ENCODE measurements around the gene C11orf97. TPM values are rescaled to one million over a fixed set of nuclear protein-coding genes. Genes with fewer than 3 reads are reported as not detected.

The C11orf97 gene
- total and polyA plus RNA-seq, 2 experiments from 2014 or later, result not detected

- H3K27ac Mint-ChIP-seq, result no peak overlapping the region
- no peak for TF ChIP-seq CREB1 (CRISPR knock-in tag; IDR thresholded peaks at IDR 0.05; ENCODE audit: low read depth)
- no peak for TF ChIP-seq REST (IDR thresholded peaks at IDR 0.05; ENCODE audit: unreplicated experiment)
- TF ChIP-seq EZH2 (IDR thresholded peaks at IDR 0.05; ENCODE audit: low read depth, unreplicated experiment), result no peak
- TF ChIP-seq ZNF114 (CRISPR knock-in tag; IDR thresholded peaks at IDR 0.05), result no peak
- TF ChIP-seq ZNF331 (CRISPR knock-in tag; IDR thresholded peaks at IDR 0.05; ENCODE audit: low read depth), result no peak
- TF ChIP-seq EZH2phosphoT487 (IDR thresholded peaks at IDR 0.05; ENCODE audit: unreplicated experiment), result no peak
- TF ChIP-seq, protein P1, sequence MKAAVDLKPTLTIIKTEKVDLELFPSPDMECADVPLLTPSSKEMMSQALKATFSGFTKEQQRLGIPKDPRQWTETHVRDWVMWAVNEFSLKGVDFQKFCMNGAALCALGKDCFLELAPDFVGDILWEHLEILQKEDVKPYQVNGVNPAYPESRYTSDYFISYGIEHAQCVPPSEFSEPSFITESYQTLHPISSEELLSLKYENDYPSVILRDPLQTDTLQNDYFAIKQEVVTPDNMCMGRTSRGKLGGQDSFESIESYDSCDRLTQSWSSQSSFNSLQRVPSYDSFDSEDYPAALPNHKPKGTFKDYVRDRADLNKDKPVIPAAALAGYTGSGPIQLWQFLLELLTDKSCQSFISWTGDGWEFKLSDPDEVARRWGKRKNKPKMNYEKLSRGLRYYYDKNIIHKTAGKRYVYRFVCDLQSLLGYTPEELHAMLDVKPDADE (IDR thresholded peaks at IDR 0.05), result no peak
- TF ChIP-seq JUNB (IDR thresholded peaks at IDR 0.05; ENCODE audit: unreplicated experiment), result no peak
- no peak for TF ChIP-seq STAT1 (IDR thresholded peaks at IDR 0.05; ENCODE audit: unreplicated experiment)
- TF ChIP-seq CTCF (conservative IDR thresholded peaks at IDR 0.05; ENCODE audit: low read depth in 2 of 2), result no peak
- no peak for TF ChIP-seq NANOG (IDR thresholded peaks at IDR 0.05; ENCODE audit: borderline replicate concordance)
- no peak for TF ChIP-seq ZNF462 (CRISPR knock-in tag; IDR thresholded peaks at IDR 0.05)
- no peak for TF ChIP-seq POLR2AphosphoS5 (IDR thresholded peaks at IDR 0.05; ENCODE audit: low read depth)
- Histone ChIP-seq H3K4me2 (no peak overlapping the region), H3K9me2 (ENCODE audit: insufficient read depth) (no peaks in the 10 kb centered on the region), H3K36me3 (ENCODE audit: insufficient read depth) (no peaks in the 10 kb centered on the region), H3K79me2 (replicated peaks; ENCODE audit: insufficient read depth) (no peaks in the 10 kb centered on the region), H3F3A (replicated peaks; ENCODE audit: low read depth) (no peaks in the 10 kb centered on the region), H3K4me1 (ENCODE audit: insufficient read depth) (no peaks in the 10 kb centered on the region), H3K4me3 (no peak overlapping the region), H2AFZ (no peak overlapping the region), H3K27me3 (ENCODE audit: insufficient read depth) (no peaks in the 10 kb centered on the region), H4K20me1 (replicated peaks; ENCODE audit: insufficient read depth) (no peaks in the 10 kb centered on the region; the same call in 1 of the 2 replicates), H3K27ac (ENCODE audit: low read depth) (no peak overlapping the region)
- H3K9me3 Mint-ChIP-seq, result no peaks in the 10 kb centered on the region
- no peaks in the 10 kb centered on the region for H3K4me1 Mint-ChIP-seq
- H3K4me3 Mint-ChIP-seq, result no peak overlapping the region
- no peak for ATAC-seq
- DNase-seq (ENCODE audit: low spot score), result no peak
- no peaks in the 10 kb centered on the region for H3K27me3 Mint-ChIP-seq (ENCODE audit: insufficient read depth, low read depth, poor library complexity)
- H3K36me3 Mint-ChIP-seq (ENCODE audit: low read depth), result no peaks in the 10 kb centered on the region
These were observed 65.6 kb downstream of the C11orf97 start for GRCh38 chr11:94577841-94578240.

Data from GM23338 (cell line).